ENCODE results near the gene PRRT2. TPM values are rescaled to one million over a fixed set of nuclear protein-coding genes. Genes with fewer than 3 reads are reported as not detected.
"Not testable (repeated sequence)": the region's sequence is repeated elsewhere in the genome, so short reads cannot be mapped to it uniquely, and the experiment has no call there.

PRRT2 gene
- 0.23 TPM in 1 of 2 replicates, not detected in the other for total RNA-seq (2014; rRNA removed; shearing (Covaris generic))

- no peak for DNase-seq (ENCODE audit: low spot score)
These were observed at the start of gene PRRT2 for GRCh38 chr16:29811896-29812665. Gene PRRT2, plus strand, starts transcription at chr16:29812193. Its CDS starts 862 bp downstream, at chr16:29813055.

DNA sequence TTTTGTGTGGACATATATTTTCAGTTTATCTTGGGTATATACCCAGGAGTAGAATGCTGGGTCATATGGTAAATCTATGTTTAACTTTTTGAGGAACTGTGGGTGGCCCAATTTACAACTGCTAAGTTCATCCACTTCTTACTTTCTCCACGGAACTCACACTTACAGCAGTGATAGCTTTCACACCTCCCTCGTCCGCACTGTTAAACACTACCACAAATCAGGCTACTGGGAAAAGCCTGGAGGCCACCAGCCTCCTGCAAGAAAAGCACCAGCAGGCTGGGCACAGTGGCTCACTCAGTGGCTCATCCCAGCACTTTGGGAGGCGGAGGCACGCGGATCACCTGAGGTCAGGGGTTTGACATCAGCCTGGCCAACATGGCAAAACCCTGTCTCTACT lies 48.7 kb upstream of the PRRT2 start:
- DNase-seq (ENCODE audit: low spot score): no peak

- DNase-seq (ENCODE audit: low spot score): peak; percentile 78
These were observed 46.6 kb upstream of the PRRT2 start for GRCh38 chr16:29765167-29766032.

DNA sequence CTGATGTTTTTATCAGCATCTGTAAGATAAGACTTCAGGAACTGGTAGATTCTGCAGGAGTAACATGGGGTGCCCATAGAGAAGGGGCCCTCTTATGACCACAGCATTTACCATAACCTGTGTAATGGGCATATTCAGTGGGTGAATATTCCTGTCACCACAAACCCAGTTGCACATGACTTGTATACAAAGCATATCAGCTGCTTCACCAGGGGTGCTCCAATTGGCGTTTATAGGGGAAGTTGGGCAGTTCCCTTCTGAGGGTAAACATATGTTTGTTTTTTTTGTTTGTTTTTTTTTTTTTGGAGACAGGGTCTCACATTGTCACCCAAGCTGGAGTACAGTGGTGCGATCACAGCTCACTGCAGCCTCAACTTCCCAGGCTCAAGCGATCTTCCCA lies 45.4 kb upstream of the PRRT2 start:
- no peak for DNase-seq (ENCODE audit: low spot score)

- no peak for DNase-seq (ENCODE audit: low spot score)
These were observed 44.9 kb upstream of the PRRT2 start for GRCh38 chr16:29767062-29767461.

GRCh38 chr16:29769507-29769906 lies 42.5 kb upstream of the PRRT2 start:
- DNase-seq (ENCODE audit: low spot score): no peak

DNA sequence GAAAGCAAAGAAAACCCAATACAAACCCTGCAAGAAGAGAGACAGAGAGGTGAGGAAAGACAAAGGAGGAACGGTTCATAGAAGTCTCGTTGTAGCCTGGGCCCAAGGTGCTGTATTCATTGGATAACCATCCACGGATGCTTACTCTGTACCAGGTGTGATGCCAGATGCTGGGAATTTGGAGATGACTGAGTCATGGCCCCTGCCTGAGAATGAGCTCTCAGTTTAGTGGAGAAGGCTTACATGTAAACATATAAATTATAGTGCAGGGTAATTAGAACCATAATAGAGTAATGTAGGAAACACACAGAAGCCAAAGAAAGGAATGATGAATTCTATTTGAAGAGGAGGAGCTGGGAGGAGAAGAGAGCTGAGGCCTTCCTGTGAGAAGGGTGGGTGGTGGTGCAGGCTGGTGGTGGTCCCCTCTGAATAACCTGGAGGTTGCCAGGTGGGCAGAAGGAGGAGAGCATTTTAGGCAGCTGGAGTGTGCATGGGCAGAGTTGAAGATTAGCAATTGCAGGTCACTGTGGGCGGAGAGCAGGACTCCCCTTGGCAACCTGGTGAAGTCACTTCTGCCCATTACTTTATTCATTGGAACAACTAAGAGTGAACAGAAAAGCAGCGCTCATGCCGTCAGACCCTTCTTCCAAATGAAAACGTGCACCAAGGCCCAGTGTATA lies 41.6 kb upstream of the PRRT2 start:
- no peak for DNase-seq (ENCODE audit: low spot score)

- not testable (repeated sequence) for DNase-seq (ENCODE audit: low spot score)
These were observed 39.7 kb upstream of the PRRT2 start for GRCh38 chr16:29772330-29772729.

DNA sequence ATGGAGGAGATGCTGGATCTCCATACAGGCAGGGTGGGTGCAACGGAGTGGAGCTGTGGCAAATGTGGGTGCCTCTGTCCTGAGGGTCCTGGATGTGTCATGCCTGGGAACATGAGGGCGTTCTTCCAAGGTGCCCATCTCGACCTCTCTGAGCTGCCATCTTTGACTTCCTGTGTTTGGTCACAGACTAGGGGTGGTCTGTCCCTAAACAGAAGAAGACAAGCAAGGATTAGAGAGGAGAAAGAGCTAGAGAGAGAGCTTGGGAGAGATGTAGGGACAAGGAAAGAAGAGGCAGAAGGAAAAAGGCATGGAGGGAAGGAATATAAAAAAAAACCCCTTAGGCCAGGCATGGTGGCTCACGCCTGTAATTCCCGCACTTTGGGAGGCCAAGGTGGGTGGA lies 37.3 kb upstream of the PRRT2 start:
- no peak for DNase-seq (ENCODE audit: low spot score)

DNA sequence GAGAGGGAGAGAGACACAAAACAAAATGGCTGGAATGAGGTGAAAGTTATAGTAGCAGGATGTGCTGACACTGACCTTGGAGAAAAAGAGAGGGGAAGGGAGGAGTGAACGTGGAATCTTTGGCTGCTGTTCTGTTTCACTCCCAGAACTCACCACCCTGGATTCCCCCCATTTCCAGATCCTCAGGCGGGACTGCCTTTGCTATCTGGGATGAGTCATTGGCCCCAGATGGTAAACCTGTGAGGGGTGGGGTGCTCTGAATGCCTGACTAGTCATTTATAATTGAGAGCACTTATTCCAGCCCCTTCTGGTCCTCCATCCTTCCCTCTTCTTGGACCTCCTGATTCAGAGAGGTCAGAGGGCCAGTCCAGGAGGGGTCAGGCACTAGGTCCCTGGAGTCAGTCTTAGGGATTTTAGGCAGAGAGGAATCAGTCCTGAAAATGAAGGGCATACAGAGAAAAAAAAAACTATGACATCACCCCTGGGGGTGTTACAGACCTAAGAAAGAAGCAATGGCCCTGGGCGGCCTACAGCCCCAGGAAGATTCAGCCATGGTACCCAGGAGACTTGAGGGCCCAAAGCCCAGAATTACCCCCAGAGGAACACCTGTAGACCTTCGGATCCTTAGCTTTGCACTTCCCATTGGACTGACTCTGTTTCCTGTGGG lies 36.1 kb upstream of the PRRT2 start:
- peak; percentile 7 for DNase-seq (ENCODE audit: low spot score)

GRCh38 chr16:29777576-29778350 lies 34.2 kb upstream of the PRRT2 start, which contains the start of gene ZG16:
Gene ZG16, plus strand, starts transcription at chr16:29778256. Its CDS starts 1,011 bp downstream, at chr16:29779267.
- DNase-seq (ENCODE audit: low spot score): no peak

- no peak for DNase-seq (ENCODE audit: low spot score)
These were observed 32.5 kb upstream of the PRRT2 start for GRCh38 chr16:29779474-29779873.

DNA sequence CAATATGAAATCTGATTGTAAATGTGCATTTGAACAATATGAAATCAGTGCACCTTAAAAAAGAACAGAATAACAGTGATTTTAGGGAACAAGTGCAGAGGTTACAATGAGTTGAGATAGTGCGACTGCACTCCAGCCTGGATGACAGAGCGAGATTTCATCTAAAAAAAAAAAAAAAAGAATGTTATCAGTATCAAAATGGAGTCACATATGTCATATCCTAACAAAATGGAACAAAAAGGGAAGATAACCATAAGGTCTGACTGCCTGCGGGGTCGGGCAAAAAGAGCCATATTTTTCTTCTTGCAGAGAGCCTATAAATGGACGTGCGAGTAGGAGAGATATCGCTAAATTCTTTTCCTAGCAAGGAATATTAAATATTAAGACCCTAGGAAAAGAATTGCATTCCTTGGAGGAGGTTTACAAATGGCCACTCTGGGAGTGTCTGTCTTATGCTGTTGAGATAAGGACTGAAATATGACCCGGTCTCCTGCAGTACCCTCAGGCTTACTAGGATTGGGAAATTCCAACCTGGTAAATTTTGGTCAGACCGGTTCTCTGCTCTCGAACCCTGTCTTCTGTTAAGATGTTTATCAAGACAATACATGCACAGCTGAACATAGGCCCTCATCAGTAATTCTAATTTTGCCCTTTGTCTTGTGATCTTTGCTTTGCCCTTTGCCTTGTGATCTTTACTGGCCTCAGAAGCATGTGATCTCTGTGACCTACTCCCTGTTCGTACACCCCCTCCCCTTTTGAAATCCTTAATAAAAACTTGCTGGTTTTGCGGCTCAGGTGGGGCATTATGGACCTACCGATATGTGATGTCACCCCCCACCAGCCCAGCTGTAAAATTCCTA lies 28.7 kb upstream of the PRRT2 start:
- DNase-seq (ENCODE audit: low spot score): not testable (repeated sequence)

DNA sequence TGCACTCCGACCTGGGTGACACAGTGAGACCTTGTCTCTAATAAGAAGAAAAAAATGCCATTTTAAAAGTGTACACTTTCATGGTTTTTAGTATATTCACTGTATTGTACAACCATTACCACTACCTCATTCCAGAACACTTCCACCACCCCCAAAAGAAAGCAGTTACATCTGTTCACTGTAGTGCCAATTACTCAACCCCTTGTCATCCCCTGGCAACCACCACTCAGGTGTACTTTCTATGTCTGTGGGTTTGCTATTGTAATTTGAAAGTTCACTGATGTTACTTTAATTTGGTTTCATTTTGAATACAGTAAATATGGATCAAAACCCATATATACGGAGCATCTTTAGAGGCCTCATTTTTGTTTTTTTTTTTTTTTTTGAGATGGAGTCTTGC lies 27.8 kb upstream of the PRRT2 start:
- no peak for DNase-seq (ENCODE audit: low spot score)

- no peak for DNase-seq (ENCODE audit: low spot score)
These were observed 27.0 kb upstream of the PRRT2 start for GRCh38 chr16:29784901-29785500.

DNA sequence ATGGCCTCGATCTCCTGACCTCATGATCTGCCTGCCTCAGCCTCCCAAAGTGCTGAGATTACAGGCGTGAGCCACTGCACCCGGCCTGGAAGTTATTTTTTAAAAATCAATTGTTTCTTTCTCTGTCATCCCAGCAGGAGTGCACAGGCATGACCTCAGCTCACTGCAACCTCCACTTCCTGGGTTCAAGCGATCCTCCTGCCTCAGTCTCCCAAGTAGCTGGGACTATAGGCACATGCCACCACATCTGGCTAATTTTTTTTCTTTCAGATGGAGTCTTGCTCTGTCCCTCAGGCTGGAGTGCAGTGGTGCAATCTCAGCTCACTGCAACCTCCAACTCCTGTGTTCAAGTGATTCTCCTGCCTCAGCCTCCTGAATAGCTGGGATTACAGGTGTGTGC lies 24.8 kb upstream of the PRRT2 start:
- not testable (repeated sequence) for DNase-seq (ENCODE audit: low spot score)

DNA sequence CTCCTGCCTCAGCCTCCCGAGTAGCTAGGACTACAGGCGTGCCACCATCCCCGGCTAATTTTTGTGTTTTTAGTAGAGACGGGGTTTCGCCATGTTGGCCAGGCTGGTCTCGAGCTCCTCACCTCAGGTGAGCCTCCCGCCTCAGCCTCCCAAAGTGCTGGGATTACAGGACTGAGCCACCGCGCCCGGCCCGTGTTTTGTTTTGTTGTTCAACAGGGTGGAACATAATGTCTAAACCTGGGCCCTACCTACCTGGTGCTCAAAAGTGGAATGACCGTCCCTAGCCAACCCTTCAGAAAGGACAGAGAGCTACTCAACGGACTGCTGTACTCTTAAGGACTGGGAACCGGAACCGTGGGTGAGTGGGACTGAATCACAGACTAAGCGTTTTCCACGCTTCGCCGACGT lies 22.2 kb upstream of the PRRT2 start:
- DNase-seq (ENCODE audit: low spot score): no peak

DNA sequence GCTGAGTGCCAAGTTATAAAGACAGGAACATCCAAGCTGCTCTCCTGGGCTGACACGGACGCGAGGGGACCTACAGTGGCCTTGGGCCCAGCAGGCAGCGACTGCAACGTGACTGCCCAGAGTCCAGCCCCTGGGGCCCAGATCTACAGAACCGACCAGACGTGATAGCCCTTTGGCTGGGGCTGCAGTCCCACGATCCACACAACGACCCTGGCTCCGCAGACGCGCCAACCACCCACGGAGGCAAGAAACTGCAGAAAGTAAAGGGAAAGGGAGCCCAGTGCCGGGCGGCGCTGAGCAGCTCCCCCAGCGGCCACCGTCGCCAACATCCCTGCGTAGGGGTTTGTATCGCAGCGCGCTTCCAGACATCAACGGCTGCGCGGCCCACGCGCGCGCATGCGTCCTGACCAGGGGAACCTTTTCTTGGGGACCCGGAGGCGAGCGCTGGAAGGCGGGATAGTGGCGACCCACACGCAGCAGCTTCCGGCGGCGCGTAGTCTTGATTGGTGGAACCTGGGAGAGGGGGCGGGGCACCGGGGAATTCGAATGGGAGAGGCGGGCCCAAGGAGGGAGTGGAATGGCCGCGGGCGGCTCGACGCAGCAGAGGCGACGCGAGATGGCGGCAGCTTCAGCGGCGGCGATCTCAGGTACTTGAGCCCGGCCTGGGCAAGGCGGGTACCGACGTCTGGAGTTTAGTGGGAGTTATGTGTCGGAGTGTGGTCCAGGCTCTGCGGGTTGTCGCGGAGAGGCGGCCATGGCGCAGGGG lies 21.6 kb upstream of the PRRT2 start, which contains the start of gene KIF22:
Gene KIF22, plus strand, starts transcription at position 569 of the 766 bp plus-strand sequence. Its CDS starts 9 bp downstream, at position 578.
- DNase-seq (ENCODE audit: low spot score): peak; percentile 99
